NCI-H748 (cell line): ENCODE results near the gene ZP1.
A peak's percentile ranks its signal among the peaks of the same experiment; 100 is the strongest.

ENCODE experiments used
- DNase-seq: peaks from one replicate; lab custom pipeline; 2025; ENCODE audit not compliant: unreplicated experiment; lab: John Stamatoyannopoulos, UW

ZP1 gene

GRCh38 chr11:60857378-60858232 lies 9.7 kb upstream of the ZP1 start:
- DNase-seq: no peak

DNA sequence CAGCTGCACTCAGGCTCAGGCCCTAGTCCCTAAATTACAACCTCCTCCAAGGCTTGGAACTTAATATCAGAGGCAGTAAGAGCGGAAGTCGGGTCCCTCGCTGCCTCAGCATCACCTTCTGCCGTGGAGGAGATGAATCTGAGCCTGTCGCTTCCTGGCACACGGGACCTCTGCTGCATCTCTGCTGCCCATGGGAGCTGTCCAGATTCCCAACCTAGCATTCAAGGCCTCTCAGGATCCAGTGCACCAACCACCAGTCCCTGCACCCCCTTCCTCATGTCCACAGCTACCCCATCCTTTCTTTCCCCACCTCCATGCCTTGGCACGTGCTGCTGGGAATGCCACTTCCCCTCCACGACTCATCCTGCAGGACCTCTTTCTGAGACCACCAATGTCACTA lies 9.1 kb upstream of the ZP1 start:
- no peak for DNase-seq

DNA sequence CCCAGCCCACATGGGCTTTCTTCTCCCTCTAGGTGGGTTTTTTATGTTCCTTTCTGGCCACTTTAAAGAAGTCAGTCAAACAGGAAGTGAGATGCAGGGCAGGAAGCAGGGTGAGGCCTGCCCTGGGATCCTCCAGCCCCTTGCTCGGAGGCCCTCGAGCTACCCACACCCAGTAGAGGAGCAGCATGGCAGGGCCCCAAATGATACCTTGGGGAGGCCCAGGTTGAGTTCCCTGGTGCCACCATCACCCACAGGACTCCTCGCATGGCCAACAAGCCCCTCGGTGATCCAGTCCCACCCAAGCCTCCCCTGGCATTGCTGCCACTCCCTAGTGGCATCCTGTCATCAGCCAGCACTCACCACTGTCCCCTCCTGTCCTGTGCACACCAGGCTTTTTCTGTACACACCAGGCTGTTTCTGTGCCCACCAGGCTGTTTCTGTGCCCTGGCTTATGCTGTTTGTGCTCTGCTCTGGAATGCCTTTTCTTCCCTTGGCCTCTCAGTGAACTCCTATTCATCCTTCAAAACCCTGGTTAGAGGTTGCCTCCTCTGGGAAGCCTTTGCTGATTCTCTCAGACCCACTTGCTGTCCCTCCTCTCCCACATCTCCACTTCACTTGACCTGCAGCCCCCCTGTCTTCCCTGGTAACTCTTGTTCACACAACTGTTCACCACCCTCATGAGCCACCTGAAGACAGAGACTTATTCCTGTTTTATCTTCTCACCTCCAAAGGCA lies 8.4 kb upstream of the ZP1 start:
- DNase-seq: no peak

- DNase-seq: no peak
Measured at GRCh38 chr11:60859616-60860250, 7.6 kb upstream of the ZP1 start.

DNA sequence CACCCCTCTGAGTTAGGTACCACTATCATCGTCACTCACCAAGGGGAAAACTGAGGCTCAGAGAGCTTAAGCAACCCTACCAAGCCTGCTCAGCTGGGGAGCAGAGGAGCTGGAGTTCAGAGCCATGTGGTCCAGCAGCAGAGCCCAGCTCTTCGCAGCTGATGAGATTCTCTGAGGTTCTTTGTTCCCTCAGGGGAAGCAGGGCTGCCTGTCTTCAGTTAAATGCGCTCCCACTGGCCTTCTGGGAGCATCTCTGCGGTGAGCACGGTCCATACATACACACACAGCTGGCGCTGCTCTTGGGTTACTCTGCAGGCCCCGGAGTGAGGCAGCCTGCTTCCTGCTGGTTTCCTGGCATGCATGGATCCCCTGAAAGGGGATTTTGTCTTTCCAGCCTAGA lies 6.4 kb upstream of the ZP1 start:
- no peak for DNase-seq

- no peak for DNase-seq
Measured at GRCh38 chr11:60862171-60862570, 5.2 kb upstream of the ZP1 start.

GRCh38 chr11:60863550-60864521 lies 3.5 kb upstream of the ZP1 start:
- DNase-seq: no peak

GRCh38 chr11:60864856-60865513 lies 2.4 kb upstream of the ZP1 start:
- no peak for DNase-seq

DNA sequence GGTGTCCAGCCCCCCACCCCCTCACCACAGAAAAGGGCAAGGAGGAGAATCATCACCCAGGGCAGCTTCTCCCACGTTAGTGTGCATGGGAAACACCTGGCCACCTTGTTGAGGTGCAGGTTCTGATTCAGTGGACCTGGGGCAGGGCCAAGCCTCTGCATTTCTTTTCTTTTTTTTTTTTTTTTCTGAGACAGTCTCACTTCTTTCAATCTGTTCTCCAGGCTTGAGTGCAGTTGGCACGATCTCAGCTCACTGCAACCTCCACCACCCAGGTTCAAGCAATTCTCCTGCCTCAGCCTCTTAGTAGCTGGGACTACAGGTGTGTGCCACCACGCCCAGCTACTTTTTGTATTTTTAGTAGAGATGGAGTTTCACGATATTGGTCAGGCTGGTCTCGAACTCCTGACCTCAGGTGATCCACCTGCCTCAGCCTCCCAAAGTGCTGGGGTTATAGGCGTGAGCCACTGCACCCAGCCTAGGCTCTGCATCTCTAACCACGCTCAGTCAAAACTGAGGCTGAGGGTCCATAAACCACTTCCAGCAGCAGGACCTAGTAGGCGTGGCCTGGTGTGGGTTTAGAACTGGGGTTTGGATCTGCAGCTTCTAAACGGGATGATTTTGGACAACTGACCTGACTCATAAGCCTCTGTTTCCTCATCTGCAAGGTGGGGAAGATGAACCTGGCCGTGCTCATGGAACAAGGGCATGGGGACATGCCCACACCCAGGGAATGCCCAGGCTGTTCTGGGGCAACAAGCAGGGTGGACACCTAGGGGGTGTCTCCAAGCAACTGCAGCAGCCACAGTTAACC lies 734 bp downstream of the ZP1 start:
- DNase-seq: no peak

- DNase-seq: no peak
Measured at GRCh38 chr11:60868682-60869450, 1.5 kb downstream of the ZP1 start.

DNA sequence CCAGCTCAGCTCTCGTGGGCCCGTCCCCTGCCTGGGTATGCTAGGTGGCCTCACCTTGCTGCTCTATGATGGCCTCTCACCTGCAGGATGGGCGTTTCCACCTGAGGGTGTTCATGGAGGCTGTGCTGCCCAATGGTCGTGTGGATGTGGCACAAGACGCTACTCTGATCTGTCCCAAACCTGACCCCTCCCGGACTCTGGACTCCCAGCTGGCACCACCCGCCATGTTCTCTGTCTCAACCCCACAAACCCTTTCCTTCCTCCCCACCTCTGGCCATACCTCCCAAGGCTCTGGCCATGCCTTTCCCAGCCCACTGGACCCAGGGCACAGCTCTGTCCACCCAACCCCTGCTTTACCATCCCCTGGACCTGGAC lies 2.1 kb downstream of the ZP1 start:
- no peak for DNase-seq

GRCh38 chr11:60870276-60870675 lies 2.9 kb downstream of the ZP1 start:
- DNase-seq: peak; percentile 68

DNA sequence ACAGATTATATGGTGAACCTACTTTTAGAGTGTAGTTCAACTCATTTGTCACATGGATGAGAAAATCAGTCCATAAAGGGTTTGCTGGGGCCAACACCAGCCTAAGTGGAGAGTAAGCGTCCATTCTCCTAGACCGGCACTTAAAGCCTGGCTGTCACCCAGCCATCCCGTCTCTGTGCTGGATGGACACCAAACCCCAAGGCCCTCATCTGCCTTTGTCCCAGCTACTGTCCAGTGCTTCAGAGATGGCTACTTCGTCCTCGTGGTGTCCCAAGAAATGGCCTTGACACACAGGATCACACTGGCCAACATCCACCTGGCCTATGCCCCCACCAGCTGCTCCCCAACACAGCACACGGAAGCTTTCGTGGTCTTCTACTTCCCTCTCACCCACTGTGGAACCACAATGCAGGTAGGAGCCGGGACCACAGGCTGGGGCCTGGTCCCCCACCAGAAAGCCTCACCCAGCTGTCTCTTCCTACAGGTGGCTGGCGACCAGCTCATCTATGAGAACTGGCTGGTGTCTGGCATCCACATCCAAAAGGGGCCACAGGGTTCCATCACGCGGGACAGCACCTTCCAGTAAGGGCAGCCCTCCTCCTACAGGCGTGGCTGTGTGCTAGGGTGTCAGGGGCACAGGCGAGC lies 3.5 kb downstream of the ZP1 start:
- DNase-seq: no peak

DNA sequence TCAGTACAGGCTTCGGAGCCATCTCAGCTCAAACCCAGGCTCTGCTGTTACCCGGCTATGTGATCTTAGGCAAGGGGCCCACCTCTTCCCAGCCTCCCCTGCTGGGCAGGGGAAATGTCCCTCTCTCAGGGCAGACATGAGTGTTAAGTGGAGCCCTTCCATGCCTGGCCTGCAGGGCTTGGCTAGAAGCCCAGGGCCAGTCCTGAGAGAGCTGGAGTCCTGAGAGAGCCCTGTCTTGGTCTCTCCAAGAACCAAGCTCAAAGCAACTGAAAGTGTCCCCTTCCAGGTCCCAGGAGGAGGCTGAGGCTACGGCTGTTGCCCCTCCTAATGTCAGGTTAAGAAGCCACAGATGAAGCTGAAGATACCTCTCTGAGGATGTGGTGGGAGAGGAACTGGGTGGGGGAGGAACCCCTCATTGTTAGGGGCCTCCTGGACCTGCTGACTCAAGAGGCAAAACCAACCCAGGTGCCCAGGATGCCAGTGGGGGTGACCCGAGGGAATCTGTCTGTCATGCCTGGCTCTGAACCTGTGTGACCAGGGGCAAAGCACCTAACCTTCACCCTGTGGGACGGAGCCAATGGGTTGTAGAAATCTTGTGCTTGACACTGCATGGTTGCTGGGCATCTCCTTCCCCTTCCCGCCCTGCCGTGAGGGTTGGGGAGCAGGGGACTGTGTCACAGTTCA lies 4.2 kb downstream of the ZP1 start:
- no peak for DNase-seq

- DNase-seq: no peak
Measured at GRCh38 chr11:60872124-60872960, 5.0 kb downstream of the ZP1 start.

DNA sequence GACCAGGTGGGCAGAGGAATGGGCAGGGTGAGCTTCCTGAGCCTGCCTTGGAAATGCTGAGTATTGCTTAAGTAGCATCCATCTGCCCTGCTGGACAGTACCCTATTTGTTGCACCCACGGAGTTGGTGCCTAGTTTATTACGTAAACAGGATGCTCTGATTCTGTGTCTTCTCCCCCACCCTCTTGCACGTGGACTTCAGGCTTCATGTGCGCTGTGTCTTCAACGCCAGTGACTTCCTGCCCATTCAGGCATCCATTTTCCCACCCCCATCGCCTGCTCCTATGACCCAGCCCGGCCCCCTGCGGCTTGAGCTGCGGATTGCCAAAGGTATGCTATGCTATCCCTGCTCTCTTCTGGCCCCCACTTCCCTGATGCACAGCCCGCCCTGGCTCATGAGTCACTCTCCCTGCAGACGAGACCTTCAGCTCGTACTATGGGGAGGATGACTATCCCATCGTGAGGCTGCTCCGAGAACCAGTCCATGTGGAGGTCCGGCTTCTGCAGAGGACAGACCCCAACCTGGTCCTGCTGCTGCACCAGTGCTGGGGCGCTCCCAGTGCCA lies 5.7 kb downstream of the ZP1 start:
- DNase-seq: no peak
